ENCODE data around the gene STAT1. TPM values are rescaled to one million over a fixed set of nuclear protein-coding genes. Genes with fewer than 3 reads are reported as not detected.

Gene STAT1
- polyA plus RNA-seq, 1 donor from 2014 or later: 4.9 TPM

GRCh38 chr2:191049728-191050639 is 36.0 kb upstream of the STAT1 start:
- no peaks in the 10 kb centered on the region for H3K27me3 ChIP-seq (ENCODE audit: insufficient read depth, low read depth, low read length)
- H3K4me2 ChIP-seq (ENCODE audit: low read length): no peak overlapping the region
- H2AFZ ChIP-seq (ENCODE audit: low read depth, low read length): no peak overlapping the region
- no peaks in the 10 kb centered on the region for H3K9me2 ChIP-seq (ENCODE audit: insufficient read depth, low read length)
- no peak overlapping the region for H3K9ac ChIP-seq (ENCODE audit: low read length)
- no peaks in the 10 kb centered on the region for H3K9me3 ChIP-seq (ENCODE audit: low read length)
- H4K20me1 ChIP-seq (ENCODE audit: insufficient read depth): no peaks in the 10 kb centered on the region
- no peak overlapping the region for H3K27ac ChIP-seq (ENCODE audit: low read length)
- H3F3A ChIP-seq (ENCODE audit: insufficient read depth, low read length, poor library complexity, severe bottlenecking): no peaks in the 10 kb centered on the region
- no peak overlapping the region for H3K4me3 ChIP-seq (ENCODE audit: low read length)
- H3K79me2 ChIP-seq (replicated peaks; ENCODE audit: insufficient read depth, low read length): no peaks in the 10 kb centered on the region
- H3K36me3 ChIP-seq (ENCODE audit: insufficient read depth, low read length): no peaks in the 10 kb centered on the region
- TF ChIP-seq REST (IDR thresholded peaks at IDR 0.05; ENCODE audit: borderline replicate concordance): peak; percentile 94
- no peak for TF ChIP-seq TAF1 (IDR thresholded peaks at IDR 0.05; ENCODE audit: low read depth)

- no peaks in the 10 kb centered on the region for H3K9me3 ChIP-seq (ENCODE audit: low read length)
- H3K79me2 ChIP-seq (replicated peaks; ENCODE audit: insufficient read depth, low read length): no peaks in the 10 kb centered on the region
- H3K27ac ChIP-seq (ENCODE audit: low read length): no peak overlapping the region
- no peaks in the 10 kb centered on the region for H4K20me1 ChIP-seq (ENCODE audit: insufficient read depth)
- no peak overlapping the region for H3K4me3 ChIP-seq (ENCODE audit: low read length)
- no peak overlapping the region for H2AFZ ChIP-seq (ENCODE audit: low read depth, low read length)
- TF ChIP-seq SMC3 (conservative IDR thresholded peaks at IDR 0.05; ENCODE audit: poor library complexity) (no peak), CTCF (IDR thresholded peaks at IDR 0.05; ENCODE audit: poor library complexity, severe bottlenecking) (no peak), EP300 (conservative IDR thresholded peaks at IDR 0.05; ENCODE audit: poor library complexity, severe bottlenecking) (no peak), POLR2AphosphoS5 (IDR thresholded peaks at IDR 0.05) (no peak), MXI1 (conservative IDR thresholded peaks at IDR 0.05; ENCODE audit: poor library complexity, severe bottlenecking) (no peak), RAD21 (conservative IDR thresholded peaks at IDR 0.05) (no peak), TAF1 (IDR thresholded peaks at IDR 0.05; ENCODE audit: low read depth) (no peak), REST (IDR thresholded peaks at IDR 0.05; ENCODE audit: borderline replicate concordance) (no peak), EZH2 (IDR thresholded peaks at IDR 0.05; ENCODE audit: borderline replicate concordance, insufficient read depth, low read length, poor library complexity, severe bottlenecking) (no peak)
- H3F3A ChIP-seq (ENCODE audit: insufficient read depth, low read length, poor library complexity, severe bottlenecking): no peaks in the 10 kb centered on the region
- H3K9ac ChIP-seq (ENCODE audit: low read length): no peak overlapping the region
- no peaks in the 10 kb centered on the region for H3K36me3 ChIP-seq (ENCODE audit: insufficient read depth, low read length)
- no peaks in the 10 kb centered on the region for H3K27me3 ChIP-seq (ENCODE audit: insufficient read depth, low read depth, low read length)
- no peaks in the 10 kb centered on the region for H3K9me2 ChIP-seq (ENCODE audit: insufficient read depth, low read length)
- H3K4me2 ChIP-seq (ENCODE audit: low read length): no peak overlapping the region
Measured at GRCh38 chr2:191048073-191048472, 34.1 kb upstream of the STAT1 start.

Measured in neural cell (in vitro differentiated cells).